Left lung (tissue), 10 donors: ENCODE measurements around the gene ZNF423. TPM values are rescaled to one million over a fixed set of nuclear protein-coding genes. Genes with fewer than 3 reads are reported as not detected.

Experiments
- ATAC-seq: fragments of 200-7000 bp; cut with Tn5 transposase; one replicate; pipeline ENCODE4 v1.9.1; 2020; ENCODE audit warnings: moderate library complexity
- DNase-seq, 4 donors: peaks; one replicate each; pipeline ENCODE4 v3.0.0-alpha.2; 2013 to 2020
- H3K27ac ChIP-seq, 2 donors: fragments of 200-600 bp; sonication (generic) in 1 of 2; one replicate each; pipeline versions ENCODE4 v1.5.0 to v1.8.0; 2020 to 2021
- H3K27me3 ChIP-seq, 2 donors: fragments of 200-600 bp; sonication (generic) in 1 of 2; one replicate each; pipeline versions ENCODE4 v1.5.0 to v1.8.0; 2020 to 2021
- H3K36me3 ChIP-seq, 2 donors: fragments of 200-600 bp; sonication (generic) in 1 of 2; one replicate each; pipeline versions ENCODE4 v1.5.0 to v1.8.0; 2020 to 2021
- H3K4me1 ChIP-seq, 2 donors: fragments of 200-600 bp; one replicate each; pipeline ENCODE4 v1.8.0; 2021
- H3K4me3 ChIP-seq, 2 donors: fragments of 200-600 bp; sonication (generic) in 1 of 2; one replicate each; pipeline versions ENCODE4 v1.5.0 to v1.8.0; 2020 to 2021; ENCODE audit warnings: mild to moderate bottlenecking in 1 of 2
- H3K9me3 ChIP-seq, 2 donors: fragments of 200-600 bp; sonication (generic) in 1 of 2; one replicate each; pipeline versions ENCODE4 v1.5.0 to v1.8.0; 2020 to 2021
- intact Hi-C, 2 donors: fragments of 100-400 bp; cut with DNase I; formaldehyde crosslinking; loops; one replicate each; pipeline versions ENCODE4 v1.11.2 to v1.14.2; 2022
- polyA plus RNA-seq, 6 donors: library from polyadenylated mRNA; unstranded; fragments of 120-200 nt; gene quantifications; one replicate each; pipeline ENCODE4 v1.2.1, GENCODE V29; 2013; ENCODE audit not compliant: insufficient read length in 6 of 6
- total RNA-seq, 2 donors: library from RNA; stranded (reverse); fragmentation: NEBNext Ultra II Directional; extraction: Animal tissue kit (Norgen Biotek cat#: 25700); gene quantifications; one replicate each; pipeline ENCODE4 v1.2.1, GENCODE V29; 2021
- TF ChIP-seq, protein P1 (sequence below), 2 donors: fragments of 200-600 bp; sonication (generic) in 1 of 2; IDR thresholded peaks; one replicate each; pipeline versions ENCODE4 v1.5.0 to v1.8.0; 2021; ENCODE audit warnings: antibody characterized with exemption in 2 of 2
- donor health status: DM: no; HTN: yes; CAD: no.
- donor health status: DM: no; HTN: no; CAD: no.

The ZNF423 gene
- total and polyA plus RNA-seq, 8 donors, result 7.8 to 30.5 (median 26.6) TPM

GRCh38 chr16:49439676-49440075, 416.2 kb downstream of the ZNF423 start:
- peaks cover 0 to 4% of the 10 kb centered on the region in 2 donors for H3K4me1 ChIP-seq
- H3K4me3 ChIP-seq, result no peak overlapping the region
- no peak overlapping the region for H3K27ac ChIP-seq
- H3K9me3 ChIP-seq, result no peaks in the 10 kb centered on the region
- H3K27me3 ChIP-seq, result peaks cover 0 to 14% of the 10 kb centered on the region in 2 donors
- intact Hi-C loops, result no loop called here
- H3K36me3 ChIP-seq, result no peaks in the 10 kb centered on the region
- no peak for DNase-seq
- TF ChIP-seq, protein P1, sequence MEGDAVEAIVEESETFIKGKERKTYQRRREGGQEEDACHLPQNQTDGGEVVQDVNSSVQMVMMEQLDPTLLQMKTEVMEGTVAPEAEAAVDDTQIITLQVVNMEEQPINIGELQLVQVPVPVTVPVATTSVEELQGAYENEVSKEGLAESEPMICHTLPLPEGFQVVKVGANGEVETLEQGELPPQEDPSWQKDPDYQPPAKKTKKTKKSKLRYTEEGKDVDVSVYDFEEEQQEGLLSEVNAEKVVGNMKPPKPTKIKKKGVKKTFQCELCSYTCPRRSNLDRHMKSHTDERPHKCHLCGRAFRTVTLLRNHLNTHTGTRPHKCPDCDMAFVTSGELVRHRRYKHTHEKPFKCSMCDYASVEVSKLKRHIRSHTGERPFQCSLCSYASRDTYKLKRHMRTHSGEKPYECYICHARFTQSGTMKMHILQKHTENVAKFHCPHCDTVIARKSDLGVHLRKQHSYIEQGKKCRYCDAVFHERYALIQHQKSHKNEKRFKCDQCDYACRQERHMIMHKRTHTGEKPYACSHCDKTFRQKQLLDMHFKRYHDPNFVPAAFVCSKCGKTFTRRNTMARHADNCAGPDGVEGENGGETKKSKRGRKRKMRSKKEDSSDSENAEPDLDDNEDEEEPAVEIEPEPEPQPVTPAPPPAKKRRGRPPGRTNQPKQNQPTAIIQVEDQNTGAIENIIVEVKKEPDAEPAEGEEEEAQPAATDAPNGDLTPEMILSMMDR (IDR thresholded peaks at IDR 0.05), result no peak
- no peak for ATAC-seq

- H3K4me1 ChIP-seq, result peaks cover 0 to 4% of the 10 kb centered on the region in 2 donors
- DNase-seq (no peak), ATAC-seq (no peak)
- TF ChIP-seq, protein P1 (IDR thresholded peaks at IDR 0.05), result no peak
- H3K27me3 ChIP-seq, result peaks cover 0 to 14% of the 10 kb centered on the region in 2 donors
- no peak overlapping the region for H3K27ac ChIP-seq
- no peak overlapping the region for H3K4me3 ChIP-seq
- H3K36me3 ChIP-seq, result no peaks in the 10 kb centered on the region
- intact Hi-C loops, result no loop called here
- no peaks in the 10 kb centered on the region for H3K9me3 ChIP-seq
These were observed 416.9 kb downstream of the ZNF423 start for GRCh38 chr16:49439050-49439449.

Other genes starting within 250 kb of the ZNF423 start
- gene CNEP1R1, start 169.1 kb upstream of the ZNF423 start, total RNA-seq, result 10 to 100 TPM; 22.2 to 28.7 TPM
- gene CNEP1R1, start 169.1 kb upstream of the ZNF423 start, polyA plus RNA-seq, result 10 to 100 TPM; 32.1 to 44.3 (median 37.9) TPM
- 10 to 100 TPM; 19.0 to 27.1 TPM for gene HEATR3, start 209.9 kb upstream of the ZNF423 start, total RNA-seq
- gene HEATR3, start 209.9 kb upstream of the ZNF423 start, polyA plus RNA-seq, result 10 to 100 TPM; 17.5 to 23.0 (median 18.0) TPM